ENCODE results near the gene ZNF217. TPM values are rescaled to one million over a fixed set of nuclear protein-coding genes. Genes with fewer than 3 reads are reported as not detected.

ZNF217 gene
- total and polyA plus RNA-seq, 9 of the 15 experiments (the other 6 are each of a cell fraction or from before 2014, with no cell fraction given): 3.0 to 41.8 (median 16.8) TPM

- intact Hi-C loops (cut with micrococcal nuclease): no loop called here
- Histone ChIP-seq H3K4me2 (ENCODE audit: insufficient read depth, low read length) (no peak overlapping the region), H3K79me2 (ENCODE audit: control insufficient read depth, insufficient read depth, low read length) (peaks cover 98% of the 10 kb centered on the region)
- TF ChIP-seq ATF3 (IDR thresholded peaks at IDR 0.05): peak; percentile 23; the same call in 1 of the 2 replicates
- no peak for TF ChIP-seq ATF3 (CRISPR knock-in tag; conservative IDR thresholded peaks at IDR 0.05)
- no peak for TF ChIP-seq ZNF217 (CRISPR knock-in tag; IDR thresholded peaks at IDR 0.05)
- TF ChIP-seq PKNOX1 (IDR thresholded peaks at IDR 0.05): 0 out of 2 replicates have a peak, but pooled peaks have one; percentile 28
- TF ChIP-seq CTCF (IDR thresholded peaks at IDR 0.05 in 2 of 3, conservative IDR thresholded peaks at IDR 0.05 in 1 of 3; ENCODE audit: insufficient read depth in 2 of 3, low read depth in 1 of 3, low read length in 3 of 3): no peak
- TF ChIP-seq HEY1 (CRISPR knock-in tag; IDR thresholded peaks at IDR 0.05; ENCODE audit: borderline replicate concordance): no peak
- peak in 1 of 3 experiments; percentile 84; a peak in 1 of 6 replicates for TF ChIP-seq ZBTB11 (CRISPR knock-in tag; IDR thresholded peaks at IDR 0.05)
These were observed 10.9 kb downstream of the ZNF217 start for GRCh38 chr20:53582574-53583351.

More at GRCh38 chr20:53582574-53583351, 10.9 kb downstream of the ZNF217 start:
- ChIA-PET CTCF (ENCODE audit: low intra/inter-chr PET ratio) (no interaction called here), POLR2A (interaction anchor here (0.6 to 1.4 kb wide), 3 partner anchors 159 to 329 kb away, joined by 3 to 4 read pairs (median 3); no protein-coding TSS in a partner anchor)
- Histone ChIP-seq H2AFZ (ENCODE audit: low read depth, low read length) (no peak overlapping the region), H3K27me3 (ENCODE audit: control insufficient read depth in 2 of 2, insufficient read depth in 2 of 2, low read length in 2 of 2) (no peaks in the 10 kb centered on the region), H3K4me1 (replicated peaks in 1 of 2; ENCODE audit: control insufficient read depth in 2 of 2, insufficient read depth in 2 of 2, low read length in 2 of 2) (peaks cover 8 to 24% of the 10 kb centered on the region in 2 experiments; a peak in 4 of 5 replicates), H3K27ac (ENCODE audit: extremely low read depth, low read depth, low read length) (no peak overlapping the region), H4K20me1 (replicated peaks; ENCODE audit: control insufficient read depth, insufficient read depth, low read length) (peaks cover 3% of the 10 kb centered on the region; the same call in 1 of the 2 replicates), H3K36me3 (ENCODE audit: control insufficient read depth, insufficient read depth, low read length) (peaks cover 62% of the 10 kb centered on the region), H3K9ac (ENCODE audit: insufficient read depth in 1 of 2, low read depth in 2 of 2, low read length in 2 of 2) (no peak overlapping the region), H3K4me3 (no peak overlapping the region), H3K9me1 (ENCODE audit: control insufficient read depth, insufficient read depth, low read length) (no peaks in the 10 kb centered on the region), H3K9me3 (replicated peaks; ENCODE audit: control insufficient read depth, insufficient read depth, low read depth, low read length) (no peaks in the 10 kb centered on the region)
- no TSS peak for BruUV-seq (replicated peaks)
- no peak for ATAC-seq
- FAIRE-seq: no peak
- DNase-seq (ENCODE audit: extremely low read depth in 1 of 4, low spot score in 3 of 4): no peak
- whole genome bisulfite sequencing (ENCODE audit: insufficient coverage, low coverage, missing lambda C conversion rate): 87% methylated on average over 13 of the region's 13 CpGs
- in situ Hi-C loops (cut with MboI): no loop called here
